ENCODE measurements around the gene PDXK.

DNA sequence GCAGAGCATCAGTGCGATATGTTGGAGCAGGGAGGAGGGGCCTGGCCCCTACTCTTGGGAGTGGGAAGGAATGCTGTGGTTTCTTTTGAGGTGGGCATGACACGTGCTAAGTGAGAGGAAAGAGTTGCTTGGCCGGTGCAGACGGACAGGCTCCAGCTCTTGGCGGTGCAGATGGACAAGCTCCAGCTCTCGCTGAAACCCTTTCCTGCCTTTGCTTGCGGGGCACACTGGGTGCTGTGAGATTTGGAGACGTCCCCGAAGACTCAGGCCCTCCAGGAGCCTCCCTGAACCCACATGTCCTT is 15.9 kb downstream of the PDXK start:
- TF ChIP-seq POLR2A (IDR thresholded peaks at IDR 0.05; ENCODE audit: low read depth, low read length) (no peak), POLR2AphosphoS5 (IDR thresholded peaks at IDR 0.05; ENCODE audit: low read depth, low read length) (no peak)

Measured in GM12892 (cell line).